Heart left ventricle (tissue), 16 donors: ENCODE data around the gene TRIM31. TPM values are rescaled to one million over a fixed set of nuclear protein-coding genes. Genes with fewer than 3 reads are reported as not detected.

Experiments
- ATAC-seq, 4 donors: fragments of 200-7000 bp; cut with Tn5 transposase; one replicate each; pipeline ENCODE4 v1.9.1; 2020 to 2022; ENCODE audit warnings: moderate library complexity in 4 of 4, mild to moderate bottlenecking in 3 of 4, moderate number of reproducible peaks in 1 of 4
- DNase-seq, 5 donors: peaks; one replicate each; pipeline ENCODE4 v3.0.0-alpha.2; 2020
- H3K27ac ChIP-seq, 12 donors: fragments of 200-600 bp; sonication (generic) in 4 of 12; one replicate each; pipeline versions ENCODE4 v1.5.0 to v1.8.0; 2016 to 2022; ENCODE audit warnings: mild to moderate bottlenecking in 2 of 12
- H3K27me3 ChIP-seq, 9 donors: fragments of 200-600 bp; sonication (generic) in 2 of 9; one replicate each; pipeline versions ENCODE4 v1.5.1 to v1.8.0; 2016 to 2022; ENCODE audit warnings: mild to moderate bottlenecking in 3 of 9
- H3K36me3 ChIP-seq, 9 donors: fragments of 200-600 bp; sonication (generic) in 2 of 9; one replicate each; pipeline versions ENCODE4 v1.5.0 to v1.8.0; 2018 to 2022; ENCODE audit warnings: mild to moderate bottlenecking in 2 of 9
- H3K4me1 ChIP-seq, 12 donors: fragments of 200-600 bp; sonication (generic) in 4 of 12; one replicate each; pipeline versions ENCODE4 v1.5.0 to v1.8.0; 2016 to 2022; ENCODE audit warnings: mild to moderate bottlenecking in 3 of 12
- H3K4me3 ChIP-seq, 12 donors: fragments of 200-600 bp; sonication (generic) in 4 of 12; one replicate each; pipeline versions ENCODE4 v1.5.0 to v1.8.0; 2017 to 2022; ENCODE audit warnings: mild to moderate bottlenecking in 9 of 12, moderate library complexity in 4 of 12
- H3K9me3 ChIP-seq, 12 donors: fragments of 200-600 bp; sonication (generic) in 4 of 12; one replicate each; pipeline versions ENCODE4 v1.5.0 to v1.8.0; 2016 to 2022; ENCODE audit warnings: mild to moderate bottlenecking in 1 of 12
- CTCF ChIP-seq, 12 donors: fragments of 200-600 bp; sonication (generic) in 4 of 12; IDR thresholded peaks; one replicate each; pipeline versions ENCODE4 v1.5.0 to v1.8.0; 2018 to 2022; ENCODE audit warnings: antibody characterized with exemption in 12 of 12, mild to moderate bottlenecking in 5 of 12
- POLR2A ChIP-seq, 2 donors: fragments of 450-650 bp; IDR thresholded peaks; one replicate each; pipeline ENCODE4 v1.6.1; 2017; ENCODE audit warnings: antibody characterized with exemption in 2 of 2, mild to moderate bottlenecking in 2 of 2, moderate library complexity in 2 of 2
- WGBS, 4 donors: extraction: QIAGEN DNeasy Blood & Tissue Kit in 2 of 4; methylation state at CpG; one replicate each; pipeline versions ENCODE4 v1.1.5 to v1.1.7; 2013 to 2018; 5-methylcytosine and 5-hydroxymethylcytosine counted together
- intact Hi-C, 10 donors: fragments of 100-400 bp; cut with DNase I; formaldehyde crosslinking; loops; one replicate each; pipeline versions ENCODE4 v1.11.1 to v1.14.2; 2022
- long read RNA-seq, 3 donors: library from polyadenylated mRNA; unstranded; transcript quantifications; one replicate each; pipeline ENCODE4 v2.0.0, GENCODE V29; 2020 to 2021
- polyA plus RNA-seq, 2 donors: library from polyadenylated mRNA; stranded (reverse); fragments of 200-250 nt; gene quantifications; one replicate each; pipeline ENCODE4 v1.2.3, GENCODE V29; 2013
- total RNA-seq, 9 donors: library from RNA; depleted of rRNA in 2 of 9; stranded (reverse); fragments of >200 nt in 2 of 9; fragmentation: NEBNext Ultra II Directional in 3 of 9; extraction: Animal tissue kit (Norgen Biotek cat#: 25700) in 3 of 9; gene quantifications; one replicate each; pipeline versions ENCODE4 v1.1.0 to v1.2.4, GENCODE V29; 2016 to 2023
- donor health status: ischemic (EF 13 %, LVEDD 7.1; RV severe dilation, severe dysfunction).
- donor health status: healthy with polysubstance abuse.
- donor health status: DM: no; HTN: yes; CAD: no.
- donor health status: DM: no; HTN: no; CAD: no.
- donor health status: ischemic (EF 25% LVEDD 6.9; RV normal size, moderate dysfunction).
- donor health status: ischemic (EF 25% LVEDD 5.7; RV mildly dilated, moderate dysfunction).
- donor health status: healthy.
- donor health status: DM: yes; HTN: yes; CAD: no.
- donor health status: ischemic (EF 35%, LVEDD 5.7; RV mildly dilated, moderate dysfunction).
- donor health status: nonischemic (EF 11% LVEDD 7.7; RV severe dilation, severe dysfunction).
- donor health status: DM: yes; HTN: yes; CAD: no.
- donor health status: PGD.
- donor health status: ischemic (EF 29% LVEDD 5.4; RV normal size, mild dysfunction).
- donor health status: nonischemic (EF 23%, LVEDD 6.1; RV moderate dilation, normal function).

Gene TRIM31
- total RNA-seq (not detected), polyA plus RNA-seq (not detected)
- long read RNA-seq, donor 1: 0 reads
- long read RNA-seq, donor 2: 0 reads
- long read RNA-seq, donor 3: 0 reads

- H3K36me3 ChIP-seq: no peaks in the 10 kb centered on the region
- H3K9me3 ChIP-seq: no peaks in the 10 kb centered on the region
- no peak within 1 kb of the TSS for H3K4me3 ChIP-seq
- WGBS, 4 donors: 76 to 87% (median 79%) methylated on average over 3 of the region's 3 CpGs
- no peak within 1 kb of the TSS for H3K27ac ChIP-seq
- ATAC-seq (no peak), DNase-seq (no peak)
- TF ChIP-seq CTCF (IDR thresholded peaks at IDR 0.05) (no peak), POLR2A (IDR thresholded peaks at IDR 0.05) (no peak)
- H3K4me1 ChIP-seq: peaks cover 0 to 6% (median 0%) of the 10 kb centered on the region in 12 donors
- peaks cover 0 to 81% (median 27%) of the 10 kb centered on the region in 9 donors for H3K27me3 ChIP-seq
- intact Hi-C loops: no loop called here
Observed at GRCh38 chr6:30113003-30113759, at the start of gene TRIM31. Gene TRIM31 (minus strand): TSS chr6:30113090. CDS start chr6:30112805, 285 bp downstream.

- Histone ChIP-seq H3K36me3 (no peaks in the 10 kb centered on the region), H3K4me1 (no peaks in the 10 kb centered on the region), H3K27ac (no peak overlapping the region), H3K27me3 (peaks cover 0 to 29% (median 0%) of the 10 kb centered on the region in 9 donors), H3K4me3 (no peak overlapping the region), H3K9me3 (no peaks in the 10 kb centered on the region)
- no peak for TF ChIP-seq CTCF (IDR thresholded peaks at IDR 0.05)
- no peak for TF ChIP-seq POLR2A (IDR thresholded peaks at IDR 0.05)
- DNase-seq (no peak), ATAC-seq (no peak)
- intact Hi-C loops: no loop called here
- WGBS, 4 donors: 78 to 82% (median 81%) methylated on average over 12 of the region's 12 CpGs
Observed at GRCh38 chr6:30162265-30163089, 49.6 kb upstream of the TRIM31 start.

GRCh38 chr6:30160785-30161531, 48.1 kb upstream of the TRIM31 start, which contains the start of gene TRIM10:
Gene TRIM10 (minus strand): TSS chr6:30161211. CDS start chr6:30160858, 353 bp downstream.
- no peak within 1 kb of the TSS for H3K27ac ChIP-seq
- 70 to 87% (median 73%) methylated on average over 3 to 4 of the region's 4 CpGs for WGBS, 4 donors
- TF ChIP-seq POLR2A (IDR thresholded peaks at IDR 0.05) (no peak), CTCF (IDR thresholded peaks at IDR 0.05) (no peak)
- H3K9me3 ChIP-seq: no peaks in the 10 kb centered on the region
- no peak for DNase-seq
- peak in 1 of 4 donors; percentile 16 for ATAC-seq
- intact Hi-C loops: no loop called here
- H3K4me3 ChIP-seq: no peak within 1 kb of the TSS
- H3K27me3 ChIP-seq: peaks cover 0 to 20% (median 0%) of the 10 kb centered on the region in 9 donors
- H3K4me1 ChIP-seq: peaks cover 0 to 14% (median 2%) of the 10 kb centered on the region in 12 donors
- no peaks in the 10 kb centered on the region for H3K36me3 ChIP-seq
